DOHH2 (cell line): Measurements from ENCODE around the gene POLN.

Experiments
- EZH2phosphoT487 ChIP-seq: fragments of 200-600 bp; sonication (generic); IDR thresholded peaks from 2 replicates; pipeline ENCODE4 v1.6.1; 2017; ENCODE audit warnings: borderline replicate concordance, mild to moderate bottlenecking, antibody characterized with exemption, low read length, moderate library complexity, mixed read lengths
- TF ChIP-seq, protein P1 (sequence below): fragments of 200-600 bp; sonication (generic); IDR thresholded peaks from one replicate; pipeline ENCODE4 v1.5.1; 2014; ENCODE audit warnings: antibody characterized with exemption, mild to moderate bottlenecking, low read depth, low read length; ENCODE audit not compliant: poor library complexity, severe bottlenecking

DNA sequence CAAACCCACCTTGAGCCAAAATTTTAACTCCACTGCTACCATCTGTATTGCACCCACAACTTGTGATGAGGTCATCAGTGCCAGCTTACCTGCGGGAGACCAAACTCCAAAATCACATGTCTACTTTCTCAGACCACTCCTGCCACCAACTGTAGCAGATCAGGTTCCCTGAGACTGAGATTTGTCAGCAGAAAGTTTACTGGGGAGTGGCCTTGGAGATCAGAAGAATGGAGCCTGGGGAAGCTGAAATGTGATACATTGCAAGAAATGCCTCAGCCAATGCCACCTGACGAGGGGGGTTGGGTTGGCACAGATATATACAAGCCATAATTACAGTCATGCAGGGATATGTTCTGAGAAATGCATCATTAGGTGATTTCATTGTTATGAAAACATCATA lies 19.1 kb downstream of the POLN start:
- TF ChIP-seq, protein P1, sequence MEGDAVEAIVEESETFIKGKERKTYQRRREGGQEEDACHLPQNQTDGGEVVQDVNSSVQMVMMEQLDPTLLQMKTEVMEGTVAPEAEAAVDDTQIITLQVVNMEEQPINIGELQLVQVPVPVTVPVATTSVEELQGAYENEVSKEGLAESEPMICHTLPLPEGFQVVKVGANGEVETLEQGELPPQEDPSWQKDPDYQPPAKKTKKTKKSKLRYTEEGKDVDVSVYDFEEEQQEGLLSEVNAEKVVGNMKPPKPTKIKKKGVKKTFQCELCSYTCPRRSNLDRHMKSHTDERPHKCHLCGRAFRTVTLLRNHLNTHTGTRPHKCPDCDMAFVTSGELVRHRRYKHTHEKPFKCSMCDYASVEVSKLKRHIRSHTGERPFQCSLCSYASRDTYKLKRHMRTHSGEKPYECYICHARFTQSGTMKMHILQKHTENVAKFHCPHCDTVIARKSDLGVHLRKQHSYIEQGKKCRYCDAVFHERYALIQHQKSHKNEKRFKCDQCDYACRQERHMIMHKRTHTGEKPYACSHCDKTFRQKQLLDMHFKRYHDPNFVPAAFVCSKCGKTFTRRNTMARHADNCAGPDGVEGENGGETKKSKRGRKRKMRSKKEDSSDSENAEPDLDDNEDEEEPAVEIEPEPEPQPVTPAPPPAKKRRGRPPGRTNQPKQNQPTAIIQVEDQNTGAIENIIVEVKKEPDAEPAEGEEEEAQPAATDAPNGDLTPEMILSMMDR = no peak
- no peak for TF ChIP-seq EZH2phosphoT487
